ENCODE measurements around the gene PID1.

Gene PID1

GRCh38 chr2:229033816-229034215, 237.3 kb downstream of the PID1 start:
- DNase-seq (ENCODE audit: low read depth) = peak; percentile 16
- H3K4me3 ChIP-seq (ENCODE audit: low read length) = no peak overlapping the region
- no peak for TF ChIP-seq CTCF (IDR thresholded peaks at IDR 0.05; ENCODE audit: insufficient read depth, low read depth, low read length, missing control alignments)

- no peak for TF ChIP-seq CTCF (IDR thresholded peaks at IDR 0.05; ENCODE audit: insufficient read depth, low read depth, low read length, missing control alignments)
- no peak overlapping the region for H3K4me3 ChIP-seq (ENCODE audit: low read length)
- no peak for DNase-seq (ENCODE audit: low read depth)
Measured at GRCh38 chr2:229032608-229033234, 238.4 kb downstream of the PID1 start.

- no peak for TF ChIP-seq CTCF (IDR thresholded peaks at IDR 0.05; ENCODE audit: insufficient read depth, low read depth, low read length, missing control alignments)
- no peak overlapping the region for H3K4me3 ChIP-seq (ENCODE audit: low read length)
- no peak for DNase-seq (ENCODE audit: low read depth)
Measured at GRCh38 chr2:229027353-229028105, 243.6 kb downstream of the PID1 start.

- no peak for TF ChIP-seq CTCF (IDR thresholded peaks at IDR 0.05; ENCODE audit: insufficient read depth, low read depth, low read length, missing control alignments)
- H3K4me3 ChIP-seq (ENCODE audit: low read length) = no peak overlapping the region
- no peak for DNase-seq (ENCODE audit: low read depth)
Measured at GRCh38 chr2:229025653-229026052, 245.4 kb downstream of the PID1 start.

GRCh38 chr2:229022652-229023051, 248.4 kb downstream of the PID1 start:
- TF ChIP-seq CTCF (IDR thresholded peaks at IDR 0.05; ENCODE audit: insufficient read depth, low read depth, low read length, missing control alignments) = no peak

GRCh38 chr2:229022071-229022470, 249.0 kb downstream of the PID1 start:
- TF ChIP-seq CTCF (IDR thresholded peaks at IDR 0.05; ENCODE audit: insufficient read depth, low read depth, low read length, missing control alignments) = no peak
- DNase-seq (ENCODE audit: low read depth) = no peak
- no peak overlapping the region for H3K4me3 ChIP-seq (ENCODE audit: low read length)

More at GRCh38 chr2:229022652-229023051, 248.4 kb downstream of the PID1 start:
- H3K4me3 ChIP-seq (ENCODE audit: low read length) = no peak overlapping the region
- no peak for DNase-seq (ENCODE audit: low read depth)
